Kidney capillary endothelial cell (primary cell): Measurements from ENCODE around the gene SLC37A4.
A peak's percentile ranks its signal among the peaks of the same experiment; 100 is the strongest.
"Not testable (repeated sequence)": the region's sequence is repeated elsewhere in the genome, so short reads cannot be mapped to it uniquely, and the experiment has no call there.

ENCODE experiments used
- DNase-seq: peaks from one replicate; pipeline ENCODE4 v3.0.0-alpha.2; 2018; ENCODE audit warnings: low spot score

SLC37A4 gene

DNA sequence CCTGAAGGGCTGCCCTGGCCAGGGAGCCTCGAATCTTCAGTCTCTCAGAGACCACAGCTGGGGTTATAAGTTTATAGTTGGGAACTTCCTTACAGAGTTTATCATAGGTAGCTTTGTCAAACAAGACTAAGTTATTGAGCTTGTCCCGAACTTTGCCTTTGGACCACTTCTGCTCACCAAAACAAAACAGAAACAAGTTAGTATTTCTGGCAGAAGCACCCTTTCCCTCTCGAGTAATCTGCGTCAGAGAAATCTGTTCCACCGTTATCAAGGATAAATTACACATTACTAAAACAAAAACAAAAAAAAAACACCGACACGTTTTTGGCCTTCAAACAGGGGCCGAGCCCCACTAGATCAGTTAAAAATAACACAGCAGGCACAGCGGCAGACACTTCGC is 13.3 kb downstream of the SLC37A4 start:
- not testable (repeated sequence) for DNase-seq

DNA sequence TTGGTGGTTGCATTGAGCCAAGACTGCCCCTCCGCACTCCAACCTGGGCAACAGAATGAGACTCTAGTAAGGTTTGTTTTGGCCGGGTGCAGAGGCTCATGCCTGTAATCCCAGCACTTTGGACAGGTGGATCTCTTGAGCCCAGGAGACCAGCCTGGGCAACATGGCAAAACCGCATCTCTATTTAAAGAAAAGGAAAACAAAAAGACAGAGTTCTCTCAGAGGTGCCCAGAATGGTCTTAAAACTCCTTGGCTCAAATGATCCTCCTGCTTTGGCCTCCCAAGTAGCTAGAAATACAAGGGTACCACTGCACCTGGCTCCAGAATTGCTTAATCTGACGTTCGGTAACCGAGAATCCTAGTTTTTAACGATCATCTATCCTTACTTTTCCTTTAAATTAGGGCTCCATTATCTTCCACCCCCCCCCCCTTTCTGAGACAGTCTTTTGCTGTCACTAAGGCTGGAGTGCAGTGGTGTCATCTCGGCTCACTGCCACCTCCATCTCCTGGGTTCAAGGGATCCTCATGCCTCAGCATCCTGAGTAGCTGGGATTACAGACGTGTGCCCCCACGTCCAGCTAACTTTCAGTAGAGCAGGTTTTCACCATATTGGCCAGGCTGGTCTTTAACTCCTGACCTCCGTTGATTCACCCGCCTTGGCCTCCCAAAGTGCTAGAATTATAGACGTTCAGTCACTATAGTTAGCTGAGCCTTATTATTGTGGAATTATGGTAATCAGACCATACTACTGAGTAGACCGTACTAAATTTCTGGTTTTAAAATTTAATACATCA is 14.3 kb downstream of the SLC37A4 start:
- no peak for DNase-seq

DNA sequence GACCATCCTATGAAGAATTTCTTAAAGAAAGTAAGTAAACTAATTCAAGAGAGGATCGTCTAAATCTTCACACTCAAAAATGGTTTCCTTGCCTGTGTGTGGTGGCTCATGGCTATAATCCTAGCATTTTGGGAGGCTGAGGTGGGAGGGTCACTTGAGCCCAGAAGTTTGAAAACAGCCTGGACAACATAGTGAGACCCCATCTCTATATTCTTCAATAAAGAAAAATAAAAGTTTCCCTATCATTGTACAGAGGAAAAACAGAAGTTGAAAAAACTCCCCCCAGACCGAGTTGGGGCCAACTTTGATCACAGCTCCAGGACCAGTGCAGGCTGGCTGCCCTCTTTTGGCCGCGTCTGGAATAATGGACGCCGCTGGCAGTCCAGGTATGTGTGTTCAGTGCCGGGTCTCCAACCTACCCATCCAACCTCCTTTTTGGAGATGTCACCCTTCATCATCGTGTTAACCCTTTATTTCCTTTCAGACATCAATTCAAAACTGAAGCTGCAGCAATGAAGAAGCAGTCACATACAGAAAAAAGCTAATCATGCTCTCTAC is 15.5 kb downstream of the SLC37A4 start:
- no peak for DNase-seq

DNA sequence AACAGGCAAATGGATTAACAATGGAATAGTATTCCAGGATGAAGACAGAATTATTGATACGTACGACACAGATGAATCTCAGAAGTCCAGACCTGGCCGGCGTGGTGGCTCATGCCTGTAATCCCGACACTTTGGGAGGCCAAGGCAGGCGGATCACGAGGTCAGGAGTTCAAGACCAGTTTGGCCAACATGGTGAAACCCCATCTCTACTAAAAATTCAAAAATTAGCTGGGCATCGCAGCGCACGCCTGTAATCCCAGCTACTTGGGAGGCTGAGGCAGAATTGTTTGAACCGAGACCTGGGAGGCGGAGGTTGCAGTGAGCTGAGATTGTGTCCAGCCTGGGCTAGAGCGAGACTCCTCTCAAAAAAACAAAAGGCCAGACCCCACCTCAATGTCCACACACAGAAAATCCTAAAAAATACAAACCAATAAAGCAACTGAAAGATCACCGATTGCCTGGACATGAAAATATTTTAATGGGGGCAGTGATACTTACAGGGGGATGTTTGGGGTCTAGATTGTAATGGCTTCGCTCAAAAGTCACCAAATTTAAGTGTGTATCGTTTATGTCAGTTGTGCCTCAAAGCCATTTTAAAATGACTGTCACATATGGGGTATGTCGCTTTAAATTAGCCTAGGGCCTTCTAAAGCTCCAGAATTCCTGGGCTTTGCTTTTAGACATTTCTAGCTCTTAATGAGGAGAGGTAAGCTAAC is 16.3 kb downstream of the SLC37A4 start:
- DNase-seq: no peak

DNA sequence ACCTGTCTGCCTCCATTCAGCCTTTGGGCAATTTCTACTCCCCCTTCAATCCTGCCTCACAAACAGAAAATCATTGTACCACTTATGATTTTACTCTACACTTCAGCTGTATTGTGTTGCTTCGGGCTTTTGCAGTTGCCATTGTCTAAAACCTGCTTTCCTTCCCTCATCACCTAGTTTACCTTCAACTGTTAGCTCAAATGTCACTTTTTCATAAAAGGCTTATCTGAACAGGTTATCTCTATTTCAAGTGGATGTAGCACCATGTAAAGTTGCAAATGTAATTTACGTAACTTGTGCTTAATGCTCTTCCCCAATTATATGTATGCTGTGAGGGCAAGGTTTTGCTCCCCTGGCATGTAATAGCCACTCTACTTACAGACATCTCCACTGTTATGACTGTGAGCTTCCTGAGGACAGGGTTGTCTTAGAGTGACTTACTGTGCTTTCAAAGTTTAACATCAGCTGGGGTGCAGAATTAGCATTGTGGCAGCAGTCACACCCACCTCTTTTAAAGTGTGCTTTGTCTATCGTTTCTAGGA is 18.0 kb downstream of the SLC37A4 start:
- no peak for DNase-seq

DNA sequence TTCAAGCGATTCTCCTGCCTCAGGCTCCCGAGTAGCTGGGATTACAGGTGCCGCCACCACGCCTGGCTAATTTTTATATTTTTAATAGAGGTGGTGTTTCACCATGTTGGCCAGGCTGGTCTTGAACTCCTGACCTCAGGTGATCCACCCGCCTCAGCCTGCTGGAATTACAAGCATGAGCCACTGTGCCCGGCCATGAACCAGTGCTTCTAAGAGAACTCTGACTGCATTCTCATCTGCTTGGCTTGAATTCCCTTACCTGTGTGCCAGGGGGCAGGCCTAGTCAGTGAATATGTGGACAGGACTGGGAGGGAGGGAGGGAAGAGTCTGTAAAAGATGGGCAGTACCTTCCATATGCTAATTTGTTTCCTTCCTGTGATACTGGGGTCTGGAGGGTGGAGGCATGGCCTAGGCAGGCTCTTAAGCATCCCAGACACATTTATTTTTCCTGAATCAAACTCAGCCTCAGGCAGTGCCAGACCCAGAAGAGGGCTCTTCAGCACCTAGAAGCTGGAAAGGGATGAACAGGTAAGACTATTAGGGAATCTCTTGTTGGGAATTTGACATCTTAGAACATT is 19.1 kb downstream of the SLC37A4 start:
- DNase-seq: no peak

DNA sequence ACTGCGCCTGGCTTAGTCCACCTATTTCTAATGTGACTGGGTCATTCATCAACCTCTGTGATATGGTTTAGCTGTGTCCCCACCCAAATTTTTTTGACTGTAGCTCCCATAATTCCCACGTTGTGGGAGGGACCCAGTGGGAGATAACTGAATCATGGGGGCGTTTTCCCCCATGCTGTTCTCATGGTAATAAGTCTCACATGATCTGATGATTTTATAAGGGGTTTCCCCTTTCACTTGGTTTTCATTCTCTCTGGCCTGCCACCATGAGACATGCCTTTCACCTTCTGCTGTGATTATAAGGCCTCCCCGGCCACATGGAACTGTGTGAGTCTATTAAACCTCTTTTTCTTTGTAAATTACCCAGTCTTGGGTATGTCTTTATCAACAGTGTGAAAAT is 24.0 kb downstream of the SLC37A4 start:
- no peak for DNase-seq

DNA sequence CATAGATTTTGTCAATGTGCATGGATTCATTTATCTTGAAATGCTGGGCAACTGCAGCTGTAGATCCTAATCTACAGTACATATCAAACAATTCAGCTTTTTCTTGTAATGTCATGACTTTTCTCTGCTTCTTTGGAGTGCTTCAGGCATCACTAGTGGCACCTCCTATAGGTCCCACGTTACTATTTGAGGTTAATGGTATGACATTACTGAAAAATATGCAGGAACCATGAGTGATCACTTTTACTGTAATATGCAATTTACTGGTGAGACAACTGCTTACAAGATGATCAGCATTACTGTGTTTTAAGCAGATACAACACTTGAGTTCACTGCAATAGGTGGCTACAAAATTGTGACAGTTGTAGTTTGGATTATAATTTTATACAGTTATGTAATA is 29.8 kb downstream of the SLC37A4 start:
- no peak for DNase-seq

DNA sequence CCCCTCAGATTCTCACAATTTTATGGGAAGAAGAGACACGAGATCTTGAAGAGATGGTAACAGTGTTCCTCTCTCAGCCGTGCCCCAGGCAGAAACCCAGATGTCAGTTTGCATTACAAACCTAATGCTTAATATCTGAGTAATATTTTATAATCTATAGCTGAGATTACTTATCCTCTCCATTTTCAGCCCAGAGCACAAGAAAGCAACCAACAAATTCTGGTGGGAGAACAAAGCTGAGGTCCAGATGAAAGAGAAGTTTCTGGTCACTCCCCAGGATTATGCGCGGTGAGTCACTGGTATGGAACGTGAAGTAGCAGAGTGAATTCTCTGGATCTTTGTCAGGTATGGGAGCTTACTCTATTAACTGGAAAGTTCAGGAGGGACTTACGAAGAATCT is 31.9 kb downstream of the SLC37A4 start:
- peak; percentile 26 for DNase-seq

DNA sequence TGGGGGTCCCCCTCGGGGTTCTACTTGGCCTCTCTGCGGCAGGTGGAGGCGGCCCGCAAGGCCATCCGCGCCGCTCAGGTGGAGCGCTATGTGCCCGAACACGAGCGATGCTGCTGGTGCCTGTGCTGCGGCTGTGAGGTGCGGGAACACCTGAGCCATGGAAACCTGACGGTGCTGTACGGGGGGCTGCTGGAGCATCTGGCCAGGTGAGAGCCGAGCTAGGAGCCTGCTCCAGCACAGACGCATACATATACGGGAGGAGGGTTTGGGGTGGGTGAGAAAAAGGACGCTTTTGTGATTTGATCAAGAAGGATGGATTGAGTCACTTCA is 32.3 kb downstream of the SLC37A4 start:
- DNase-seq: no peak

DNA sequence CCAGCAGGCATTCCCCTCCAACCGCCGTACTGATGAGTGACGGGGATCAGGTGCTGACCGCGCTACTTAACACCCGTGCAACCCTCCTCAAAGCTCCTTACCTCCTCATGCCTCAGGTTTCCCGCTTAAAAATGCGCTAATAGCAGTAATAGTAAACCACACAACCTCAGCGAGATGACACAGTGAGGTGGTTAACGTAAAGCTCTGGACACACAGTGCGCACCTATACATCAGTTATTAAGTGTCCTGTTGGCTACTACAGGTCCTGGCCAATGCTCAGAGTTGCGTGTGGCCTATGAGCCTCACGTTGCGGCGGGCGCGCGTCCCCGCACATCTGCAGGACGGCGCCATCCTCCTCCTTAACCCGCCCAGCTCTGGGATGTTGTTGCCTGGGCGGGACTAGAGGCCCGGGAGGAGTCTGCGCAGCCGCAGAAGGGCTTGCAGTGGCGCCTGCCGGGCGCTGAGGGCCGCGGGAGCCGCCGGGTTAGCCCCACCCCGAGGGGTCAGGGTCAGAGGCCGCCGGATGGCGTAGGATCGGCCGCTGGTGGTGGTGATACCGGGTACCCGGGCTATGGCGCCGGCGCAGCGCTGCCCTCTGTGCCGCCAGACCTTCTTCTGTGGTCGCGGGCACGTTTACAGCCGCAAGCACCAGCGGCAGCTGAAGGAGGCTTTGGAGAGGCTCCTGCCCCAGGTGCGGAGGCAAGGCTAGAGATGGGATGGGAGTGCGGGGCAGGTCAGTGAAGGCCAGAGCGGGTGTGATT is 32.9 kb downstream of the SLC37A4 start, which contains the start of gene CENATAC:
TSS of gene CENATAC (plus strand) at position 512 of the 761 bp plus-strand sequence. CDS start at position 572, 60 bp downstream.
- peak; percentile 94 for DNase-seq

DNA sequence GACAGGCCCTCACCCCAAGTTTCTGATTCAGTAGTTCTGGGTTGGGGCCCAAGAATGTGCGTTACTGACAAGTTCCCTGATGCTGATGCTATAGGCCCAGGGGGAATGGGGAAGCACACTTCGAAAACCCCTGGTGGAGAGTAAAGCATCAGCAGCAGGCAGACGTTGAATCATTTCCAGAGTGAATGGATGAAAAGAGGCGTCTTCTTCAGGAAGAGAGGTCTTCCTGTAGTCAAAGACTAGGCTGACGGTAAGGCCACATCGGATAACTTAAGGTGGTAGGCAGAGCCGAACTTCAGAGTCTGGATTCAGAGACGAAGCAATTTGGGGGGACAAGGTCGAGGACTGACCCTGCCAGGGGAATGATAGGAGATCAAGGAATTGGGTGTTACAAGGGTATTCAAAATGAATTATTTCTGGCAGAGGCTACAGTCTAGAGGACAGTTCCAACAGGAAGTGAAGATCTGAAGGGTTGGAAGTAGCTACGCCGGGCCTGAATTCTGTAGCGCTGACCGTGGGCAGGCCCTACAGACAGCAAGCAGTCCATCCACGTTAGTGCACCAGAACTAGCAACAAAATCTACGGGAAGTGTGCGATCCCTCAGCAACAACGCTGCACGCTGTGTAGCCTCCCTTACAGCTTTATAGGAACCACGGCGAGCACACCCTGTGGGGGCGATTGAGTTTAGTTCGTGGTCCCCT is 33.6 kb downstream of the SLC37A4 start:
- peak; percentile 40 for DNase-seq

DNA sequence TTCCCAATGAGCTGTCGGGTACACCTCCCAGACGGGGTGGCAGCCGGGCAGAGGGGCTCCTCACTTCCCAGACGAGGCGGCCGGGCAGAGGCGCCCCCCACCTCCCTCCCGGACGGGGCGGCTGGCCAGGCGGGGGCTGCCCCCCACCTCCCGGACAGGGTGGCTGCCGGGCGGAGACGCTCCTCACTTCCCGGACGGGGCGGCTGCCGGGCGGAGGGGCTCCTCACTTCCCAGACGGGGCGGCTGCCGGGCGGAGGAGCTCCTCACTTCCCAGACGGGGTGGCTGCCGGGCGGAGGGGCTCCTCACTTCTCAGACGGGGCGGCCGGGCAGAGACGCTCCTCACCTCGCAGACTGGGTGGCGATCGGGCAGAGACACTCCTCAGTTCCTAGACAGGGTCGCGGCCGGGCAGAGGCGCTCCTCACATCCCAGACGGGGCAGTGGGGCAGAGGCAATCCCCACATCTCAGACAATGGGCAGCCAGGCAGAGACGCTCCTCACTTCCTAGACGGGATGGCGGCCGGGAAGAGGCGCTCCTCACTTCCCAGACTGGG is 39.1 kb downstream of the SLC37A4 start:
- not testable (repeated sequence) for DNase-seq

DNA sequence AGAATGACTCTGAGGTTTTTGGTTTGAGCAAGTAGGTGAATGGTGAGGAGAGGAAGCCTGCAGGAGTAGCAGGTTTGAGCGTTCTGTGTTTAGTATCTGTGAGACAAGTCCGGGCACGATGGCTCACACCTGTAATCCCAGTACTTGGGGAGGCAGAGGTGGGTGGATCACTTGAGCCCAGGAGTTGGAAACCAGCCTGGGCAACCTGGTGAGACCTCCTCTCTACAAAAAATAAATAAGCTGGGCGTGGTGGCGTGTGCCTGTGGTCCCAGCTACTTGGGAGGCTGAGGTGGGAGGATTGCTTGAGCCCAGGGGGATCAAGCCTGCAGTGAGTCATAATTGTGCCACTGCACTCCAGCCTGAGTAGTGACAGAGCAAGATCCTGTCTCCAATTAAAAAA is 42.4 kb downstream of the SLC37A4 start:
- DNase-seq: no peak

DNA sequence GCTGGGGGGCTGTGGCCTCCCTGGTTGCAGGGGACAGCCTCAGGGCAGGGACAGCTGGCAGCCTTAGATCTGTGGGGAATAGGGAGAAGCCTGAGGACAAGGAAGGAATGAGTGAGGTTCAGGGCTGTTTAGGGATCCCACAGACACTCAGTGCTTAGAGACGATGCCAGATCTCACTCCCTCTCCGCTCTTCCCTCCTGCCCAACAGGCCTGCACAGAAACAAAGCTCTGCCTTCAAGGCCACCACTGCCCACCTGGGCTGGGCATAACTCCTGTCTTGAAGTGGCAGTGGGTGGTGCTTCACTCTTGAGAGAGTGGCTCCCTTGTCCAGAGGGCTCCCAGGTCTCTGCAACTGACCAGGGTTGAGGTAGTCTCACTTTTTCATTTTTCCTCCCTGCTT is 45.9 kb downstream of the SLC37A4 start:
- DNase-seq: no peak

DNA sequence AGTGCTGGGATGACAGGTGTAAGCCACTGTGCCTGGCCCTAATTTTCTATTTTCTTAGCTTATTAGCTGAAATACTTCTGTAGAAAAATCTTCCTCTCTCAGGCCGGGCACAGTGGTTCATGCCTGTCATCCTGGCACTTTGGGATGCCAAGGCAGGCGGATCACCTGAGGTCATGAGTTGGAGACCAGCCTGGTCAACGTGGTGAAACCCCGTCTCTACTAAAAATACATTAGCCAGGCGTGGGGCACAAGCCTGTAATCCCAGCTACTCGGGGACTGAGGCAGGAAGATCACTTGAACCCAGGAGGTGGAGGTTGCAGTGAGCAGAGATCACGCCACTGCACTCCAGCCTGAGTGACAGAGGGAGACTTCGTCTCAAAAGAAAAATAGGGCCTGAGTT is 46.3 kb downstream of the SLC37A4 start:
- DNase-seq: not testable (repeated sequence)

DNA sequence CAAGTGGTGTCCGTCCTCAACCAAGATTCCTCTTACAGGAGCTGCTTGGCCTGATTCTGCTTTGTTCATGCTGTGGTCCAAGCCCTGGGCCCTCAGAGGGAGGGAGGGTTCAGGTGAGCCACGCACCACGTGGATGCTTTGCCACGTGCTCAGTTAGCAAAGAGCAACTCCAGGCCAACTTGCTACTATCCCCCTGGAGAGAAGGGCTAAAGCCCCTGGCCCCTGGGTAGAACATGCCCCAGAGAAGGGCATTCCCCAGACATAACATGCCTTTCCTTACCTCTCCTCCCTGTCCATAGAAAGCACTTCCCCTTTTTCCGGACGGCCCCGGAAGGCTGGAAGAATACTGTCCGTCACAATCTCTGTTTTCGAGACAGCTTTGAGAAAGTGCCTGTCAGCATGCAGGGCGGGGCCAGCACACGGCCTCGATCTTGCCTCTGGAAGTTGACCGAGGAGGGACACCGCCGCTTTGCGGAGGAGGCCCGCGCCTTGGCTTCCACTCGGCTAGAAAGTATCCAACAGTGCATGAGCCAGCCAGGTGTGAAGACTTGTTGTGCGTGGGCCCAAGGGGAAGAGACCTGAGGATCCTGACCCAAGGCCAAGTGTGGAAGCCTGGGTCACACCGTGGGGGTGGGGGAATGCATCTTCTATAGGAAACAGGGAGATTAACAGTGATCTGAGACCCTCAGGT is 50.3 kb downstream of the SLC37A4 start:
- DNase-seq: no peak

DNA sequence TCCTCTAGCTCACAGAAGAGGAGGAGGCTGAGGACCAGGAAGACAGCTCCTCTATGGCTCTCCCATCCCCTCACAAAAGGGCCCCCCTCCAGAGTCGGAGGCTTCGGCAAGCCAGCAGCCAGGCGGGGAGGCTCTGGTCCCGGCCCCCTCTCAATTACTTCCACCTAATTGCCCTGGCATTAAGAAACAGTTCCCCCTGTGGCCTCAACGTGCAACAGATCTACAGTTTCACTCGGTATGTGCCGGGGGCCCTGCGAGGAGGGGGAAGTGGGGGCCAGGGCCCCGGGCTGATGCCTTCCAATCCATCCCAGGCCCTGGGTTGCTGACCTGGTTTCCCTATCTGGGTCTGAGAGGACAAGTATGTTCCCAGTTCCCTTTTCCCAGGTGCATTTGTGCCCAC is 51.2 kb downstream of the SLC37A4 start:
- no peak for DNase-seq

DNA sequence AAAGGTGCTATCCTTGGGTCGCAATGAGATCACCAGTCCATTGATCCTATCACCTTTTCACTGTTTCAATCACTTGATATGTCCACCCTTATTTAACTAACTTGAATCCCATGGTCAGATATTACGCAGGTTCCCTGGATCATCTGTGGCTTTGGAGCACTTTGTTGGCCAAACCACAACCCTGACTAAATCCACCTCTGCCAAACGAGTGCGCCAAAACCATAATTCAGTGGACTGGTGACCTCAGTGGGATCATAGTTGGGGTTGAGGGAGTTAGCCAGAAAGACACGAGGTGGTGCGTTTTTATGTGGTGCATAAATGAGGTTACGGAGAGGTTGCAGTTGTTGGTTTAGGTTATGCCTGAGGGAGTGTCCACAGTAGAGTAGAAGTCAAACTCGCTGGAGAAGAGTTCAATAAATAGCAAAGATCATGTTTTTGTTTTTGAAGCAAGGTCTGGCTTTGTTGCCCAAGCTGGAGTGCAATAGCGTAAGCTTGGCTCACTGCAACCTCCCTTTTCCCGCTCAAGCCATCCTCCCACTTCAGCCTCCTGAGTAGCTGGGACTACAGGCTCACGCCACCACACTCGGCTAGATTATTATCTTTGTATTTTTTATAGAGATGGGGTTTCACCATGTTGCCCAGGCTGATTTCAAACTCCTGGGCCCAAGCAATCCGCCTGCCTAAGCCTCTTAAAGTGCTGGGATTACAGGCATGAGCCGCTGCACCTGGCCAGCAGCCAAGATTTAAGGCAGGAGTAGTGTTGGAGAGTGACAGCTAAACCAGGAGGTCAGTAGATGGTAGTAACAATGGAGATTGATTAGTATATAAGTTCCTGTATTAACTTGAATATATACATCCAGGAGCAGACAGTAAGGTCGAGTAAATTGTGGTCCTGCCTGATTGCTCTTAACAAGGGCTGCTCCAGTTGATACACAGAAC is 54.6 kb downstream of the SLC37A4 start:
- DNase-seq: no peak
